NOMO-1 treated with DMSO at 0.1 percent for 48 hours (cell line): ENCODE measurements around the gene PLEKHM1.

Experiments used
- DNase-seq: peaks from one replicate; lab custom pipeline; 2025; ENCODE audit not compliant: unreplicated experiment; lab: John Stamatoyannopoulos, UW

The PLEKHM1 gene

GRCh38 chr17:45404870-45405249 lies 85.7 kb downstream of the PLEKHM1 start:
- no peak for DNase-seq

- no peak for DNase-seq
These were observed 86.5 kb downstream of the PLEKHM1 start for GRCh38 chr17:45403906-45404490.

GRCh38 chr17:45402916-45403315 lies 87.6 kb downstream of the PLEKHM1 start:
- DNase-seq = no peak

- DNase-seq = no peak
These were observed 91.7 kb downstream of the PLEKHM1 start for GRCh38 chr17:45398800-45399199.

GRCh38 chr17:45397796-45398195 lies 92.7 kb downstream of the PLEKHM1 start:
- no peak for DNase-seq

GRCh38 chr17:45396496-45397205 lies 93.9 kb downstream of the PLEKHM1 start:
- no peak for DNase-seq

DNA sequence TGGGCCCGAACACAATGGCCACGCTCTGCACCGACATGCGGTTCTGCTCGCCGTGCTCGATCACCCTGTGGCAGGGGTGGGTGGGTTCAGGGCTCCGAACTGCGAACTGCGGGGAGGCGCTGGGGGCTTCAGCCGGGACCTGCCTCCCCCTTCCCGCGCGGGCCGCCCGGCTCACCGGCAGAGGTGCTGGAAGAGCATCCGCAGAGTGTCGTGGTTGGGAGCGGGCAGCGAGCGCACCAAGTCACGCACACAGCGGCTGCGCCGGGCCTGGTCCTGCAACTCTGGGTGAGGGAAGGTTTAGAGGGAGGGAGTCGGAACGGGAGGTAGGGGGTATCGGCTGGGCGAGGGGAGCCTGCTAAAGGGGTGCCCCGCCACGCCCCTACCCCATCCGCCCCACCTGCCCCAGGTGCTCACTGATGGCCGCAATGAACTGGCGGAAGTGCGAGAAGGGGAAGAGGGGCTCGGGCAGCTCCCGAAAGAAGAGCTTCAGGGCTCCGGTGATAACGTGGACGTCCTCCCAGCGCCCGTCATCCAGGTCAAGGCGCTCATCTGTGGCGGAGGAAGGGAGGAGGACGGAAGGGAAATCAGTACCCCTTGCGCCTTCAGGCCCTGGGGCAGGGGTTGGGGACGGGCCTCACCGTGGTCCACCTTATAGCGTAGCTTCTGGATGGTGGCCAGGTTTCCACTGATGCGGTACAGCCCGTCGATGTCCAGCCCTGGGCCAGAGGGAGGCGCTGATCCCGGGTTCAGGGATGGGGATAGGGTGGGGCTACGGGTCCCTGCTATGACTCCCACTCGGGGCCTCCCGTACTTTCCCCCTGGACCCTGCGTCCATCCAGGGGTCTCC lies 94.7 kb downstream of the PLEKHM1 start:
- no peak for DNase-seq

DNA sequence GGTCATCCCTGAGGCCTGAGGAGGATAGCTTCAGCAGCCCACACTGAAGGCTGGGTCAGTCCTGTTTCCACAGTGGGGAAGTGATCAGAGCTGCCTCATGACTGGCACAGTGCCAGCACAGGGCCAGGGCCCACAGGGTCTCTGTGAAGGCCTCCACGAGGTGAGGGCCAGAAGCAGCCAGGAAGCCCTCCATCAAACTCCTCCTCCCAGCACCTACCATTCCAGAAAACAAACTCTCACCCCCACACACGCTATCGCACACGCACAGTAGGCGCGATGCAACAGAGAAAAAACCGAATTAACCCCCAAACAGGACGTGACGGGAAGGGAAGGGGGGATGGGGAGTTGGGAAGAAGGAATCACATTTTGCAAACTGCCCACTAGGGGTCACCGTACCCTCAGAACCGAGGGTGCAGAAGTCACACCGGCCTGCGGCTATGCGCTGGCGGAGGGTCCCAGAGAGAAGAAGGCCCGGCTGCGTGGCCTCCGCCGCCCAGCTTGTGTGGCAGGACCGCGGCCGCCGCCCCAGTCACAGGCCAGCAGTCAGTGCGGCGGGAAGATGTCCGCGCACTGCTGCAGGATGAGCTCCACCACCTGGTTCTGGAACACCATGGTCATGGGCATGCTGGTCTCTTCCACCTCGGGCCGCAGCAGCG lies 95.5 kb downstream of the PLEKHM1 start:
- DNase-seq = peak; percentile 26

GRCh38 chr17:45394564-45394912 lies 96.0 kb downstream of the PLEKHM1 start:
- no peak for DNase-seq

DNA sequence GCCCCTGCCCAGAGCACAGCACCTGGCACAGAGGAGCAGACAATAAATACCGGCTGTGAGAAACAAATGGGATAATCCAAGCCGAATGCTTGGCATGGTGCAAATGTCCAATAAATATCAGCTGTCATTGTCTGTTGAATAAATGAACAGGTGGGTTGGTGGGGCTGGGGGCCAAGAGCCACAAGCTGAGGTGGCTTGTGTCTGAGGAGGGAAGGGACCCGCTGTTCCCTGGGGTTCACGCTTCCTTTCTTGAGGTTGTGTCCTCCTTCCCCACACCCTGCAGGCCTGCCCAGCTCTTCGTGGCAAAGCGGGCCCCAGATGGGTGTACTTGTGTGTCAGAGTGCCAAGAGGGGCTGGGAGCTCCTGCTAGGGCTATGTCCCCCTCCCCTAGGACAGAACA lies 96.4 kb downstream of the PLEKHM1 start:
- no peak for DNase-seq

GRCh38 chr17:45393411-45393810 lies 97.1 kb downstream of the PLEKHM1 start:
- no peak for DNase-seq

GRCh38 chr17:45391918-45392317 lies 98.6 kb downstream of the PLEKHM1 start:
- no peak for DNase-seq

- no peak for DNase-seq
These were observed 99.2 kb downstream of the PLEKHM1 start for GRCh38 chr17:45391291-45391690.

GRCh38 chr17:45389354-45389753 lies 101.2 kb downstream of the PLEKHM1 start:
- DNase-seq = no peak

DNA sequence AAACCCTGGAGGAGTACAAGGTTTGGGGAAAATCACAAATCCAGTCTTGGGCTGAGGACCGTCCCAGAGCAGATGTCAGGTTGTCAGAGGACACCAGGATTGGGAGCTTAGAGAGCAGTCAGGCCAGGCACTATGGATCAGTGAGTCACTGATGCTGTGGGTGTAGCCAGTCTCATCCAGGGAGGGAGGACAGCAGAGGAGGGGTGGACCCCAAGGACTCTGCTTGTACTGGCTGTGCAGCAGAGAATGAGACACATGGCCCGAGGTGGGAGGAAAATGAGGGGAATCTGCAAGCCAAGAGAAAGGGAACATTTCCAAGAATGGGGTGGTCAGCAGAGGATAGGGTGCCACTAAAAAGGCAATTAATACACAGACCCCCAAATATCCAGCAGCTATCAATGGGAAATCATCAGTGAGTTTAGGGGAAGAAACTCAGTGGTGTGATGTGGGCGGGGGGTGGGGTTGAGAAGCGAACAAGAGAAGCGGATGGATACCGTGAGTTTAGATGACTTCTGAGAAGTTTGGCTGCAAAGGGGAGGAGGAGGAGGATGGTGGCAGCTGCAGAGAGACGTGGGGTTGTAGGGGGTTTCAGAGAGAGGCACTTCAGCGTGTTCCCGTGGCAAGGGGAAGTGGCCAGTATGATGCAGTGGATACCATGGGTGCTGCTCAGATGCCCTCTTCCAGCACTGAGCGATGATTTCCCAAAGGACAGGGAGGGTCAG lies 101.8 kb downstream of the PLEKHM1 start:
- no peak for DNase-seq

GRCh38 chr17:45387739-45388138 lies 102.8 kb downstream of the PLEKHM1 start:
- no peak for DNase-seq

DNA sequence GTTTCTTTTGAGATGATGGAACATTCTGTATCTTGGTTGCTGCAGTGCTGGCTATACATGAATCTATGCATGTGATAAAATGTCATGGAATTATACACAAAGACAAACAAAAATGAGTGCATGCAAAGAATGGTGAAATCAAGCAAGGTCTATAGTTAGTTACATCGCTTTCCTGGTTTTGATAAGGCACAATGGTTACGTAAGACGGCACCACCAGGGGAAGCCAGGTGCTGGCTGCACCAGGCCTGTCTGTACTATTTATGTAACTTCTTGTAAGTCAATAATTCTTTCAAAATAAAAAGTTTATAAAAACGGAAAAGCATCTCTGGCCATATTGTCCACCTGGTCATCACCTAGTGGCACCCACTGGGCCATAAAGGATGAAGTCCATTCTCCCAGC lies 104.3 kb downstream of the PLEKHM1 start:
- DNase-seq = no peak
